Esophagus squamous epithelium (tissue), 4 donors: ENCODE measurements around the gene CHCHD1.

Experiments used
- CTCF ChIP-seq, 6 experiments: fragments of 450-650 bp in 4 of 6; fragments of 200-600 bp in 2 of 6; sonication (generic) in 2 of 6; IDR thresholded peaks; one replicate each; pipeline ENCODE4 v1.5.1; 2016 to 2019; ENCODE audit warnings: antibody characterized with exemption in 6 of 6, mild to moderate bottlenecking in 4 of 6, moderate library complexity in 4 of 6
- POLR2A ChIP-seq, 4 donors: fragments of 450-650 bp; IDR thresholded peaks; one replicate each; pipeline ENCODE4 v1.6.1; 2017; ENCODE audit warnings: antibody characterized with exemption in 4 of 4, mild to moderate bottlenecking in 4 of 4, moderate library complexity in 3 of 4

GRCh38 chr10:73780966-73781365 lies 882 bp upstream of the CHCHD1 start:
- TF ChIP-seq POLR2A (IDR thresholded peaks at IDR 0.05): no peak
- TF ChIP-seq CTCF (IDR thresholded peaks at IDR 0.05): no peak
